WTC11 (cell line): Measurements from ENCODE around the gene RSPH10B2.
"Not testable (repeated sequence)": the region's sequence is repeated elsewhere in the genome, so short reads cannot be mapped to it uniquely, and the experiment has no call there.

ENCODE experiments used
- AR ChIP-seq: fragments of 250-450 bp; sonication (Bioruptor Pico); IDR thresholded peaks from 2 replicates; pipeline ENCODE4 v1.9.0; 2021; ENCODE audit warnings: mild to moderate bottlenecking
- CREB1 ChIP-seq: sonication (generic); formaldehyde crosslinking; IDR thresholded peaks from 2 replicates; pipeline ENCODE4 v1.8.0; 2023; ENCODE audit warnings: mild to moderate bottlenecking, missing genetic modification reagents
- ETV6 ChIP-seq: sonication (generic); formaldehyde crosslinking; IDR thresholded peaks from 2 replicates; pipeline ENCODE4 v1.8.1; 2022; ENCODE audit warnings: mild to moderate bottlenecking, missing genetic modification reagents
- GRHL2 ChIP-seq: fragments of 250-450 bp; sonication (Bioruptor Pico); IDR thresholded peaks from 2 replicates; pipeline ENCODE4 v1.8.0; 2022; ENCODE audit warnings: mild to moderate bottlenecking, moderate library complexity; ENCODE audit not compliant: insufficient replicate concordance, severe bottlenecking
- JUN ChIP-seq: sonication (generic); formaldehyde crosslinking; IDR thresholded peaks from 2 replicates; pipeline ENCODE4 v1.8.0; 2023; ENCODE audit warnings: mild to moderate bottlenecking, missing genetic modification reagents
- NR3C1 ChIP-seq: sonication (generic); formaldehyde crosslinking; conservative IDR thresholded peaks from 2 replicates; pipeline ENCODE4 v1.8.1; 2023; ENCODE audit warnings: low read depth, mild to moderate bottlenecking, missing genetic modification reagents
- ZNF121 ChIP-seq: sonication (generic); formaldehyde crosslinking; IDR thresholded peaks from 2 replicates; pipeline ENCODE4 v1.8.0; 2023; ENCODE audit warnings: missing genetic modification reagents
- TF ChIP-seq, protein P1 (sequence below): sonication (generic); formaldehyde crosslinking; IDR thresholded peaks from 2 replicates; pipeline ENCODE4 v1.8.1; 2023; ENCODE audit warnings: mild to moderate bottlenecking, missing genetic modification reagents

GRCh38 chr7:6715898-6716297, 38.0 kb upstream of the RSPH10B2 start:
- TF ChIP-seq AR (CRISPR knock-in tag); JUN (CRISPR knock-in tag); GRHL2 (CRISPR knock-in tag); ZNF121; NR3C1 (CRISPR knock-in tag); ETV6 (CRISPR knock-in tag); CREB1 (CRISPR knock-in tag): not testable (repeated sequence)
- TF ChIP-seq, protein P1, sequence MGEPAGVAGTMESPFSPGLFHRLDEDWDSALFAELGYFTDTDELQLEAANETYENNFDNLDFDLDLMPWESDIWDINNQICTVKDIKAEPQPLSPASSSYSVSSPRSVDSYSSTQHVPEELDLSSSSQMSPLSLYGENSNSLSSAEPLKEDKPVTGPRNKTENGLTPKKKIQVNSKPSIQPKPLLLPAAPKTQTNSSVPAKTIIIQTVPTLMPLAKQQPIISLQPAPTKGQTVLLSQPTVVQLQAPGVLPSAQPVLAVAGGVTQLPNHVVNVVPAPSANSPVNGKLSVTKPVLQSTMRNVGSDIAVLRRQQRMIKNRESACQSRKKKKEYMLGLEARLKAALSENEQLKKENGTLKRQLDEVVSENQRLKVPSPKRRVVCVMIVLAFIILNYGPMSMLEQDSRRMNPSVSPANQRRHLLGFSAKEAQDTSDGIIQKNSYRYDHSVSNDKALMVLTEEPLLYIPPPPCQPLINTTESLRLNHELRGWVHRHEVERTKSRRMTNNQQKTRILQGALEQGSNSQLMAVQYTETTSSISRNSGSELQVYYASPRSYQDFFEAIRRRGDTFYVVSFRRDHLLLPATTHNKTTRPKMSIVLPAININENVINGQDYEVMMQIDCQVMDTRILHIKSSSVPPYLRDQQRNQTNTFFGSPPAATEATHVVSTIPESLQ (CRISPR knock-in tag): not testable (repeated sequence)
